Ovary (tissue), 3 donors: ENCODE data around the gene ALK.

Experiments
- EP300 ChIP-seq: sonication (generic); formaldehyde crosslinking; IDR thresholded peaks from one replicate; pipeline ENCODE4 v1.6.1; 2017; ENCODE audit warnings: antibody characterized with exemption
- POLR2A ChIP-seq: fragments of 450-650 bp; IDR thresholded peaks from one replicate; pipeline ENCODE4 v1.6.1; 2017; ENCODE audit warnings: antibody characterized with exemption, mild to moderate bottlenecking, moderate library complexity
- TF ChIP-seq, protein P1 (sequence below), 3 donors: fragments of 450-650 bp in 2 of 3; fragments of 200-600 bp in 1 of 3; IDR thresholded peaks; one replicate each; pipeline versions ENCODE4 v1.5.1 to v1.8.0; 2016 to 2022; ENCODE audit warnings: antibody characterized with exemption in 3 of 3, mild to moderate bottlenecking in 1 of 3
- donor health status: DM: no; HTN: no; CAD: no.

DNA sequence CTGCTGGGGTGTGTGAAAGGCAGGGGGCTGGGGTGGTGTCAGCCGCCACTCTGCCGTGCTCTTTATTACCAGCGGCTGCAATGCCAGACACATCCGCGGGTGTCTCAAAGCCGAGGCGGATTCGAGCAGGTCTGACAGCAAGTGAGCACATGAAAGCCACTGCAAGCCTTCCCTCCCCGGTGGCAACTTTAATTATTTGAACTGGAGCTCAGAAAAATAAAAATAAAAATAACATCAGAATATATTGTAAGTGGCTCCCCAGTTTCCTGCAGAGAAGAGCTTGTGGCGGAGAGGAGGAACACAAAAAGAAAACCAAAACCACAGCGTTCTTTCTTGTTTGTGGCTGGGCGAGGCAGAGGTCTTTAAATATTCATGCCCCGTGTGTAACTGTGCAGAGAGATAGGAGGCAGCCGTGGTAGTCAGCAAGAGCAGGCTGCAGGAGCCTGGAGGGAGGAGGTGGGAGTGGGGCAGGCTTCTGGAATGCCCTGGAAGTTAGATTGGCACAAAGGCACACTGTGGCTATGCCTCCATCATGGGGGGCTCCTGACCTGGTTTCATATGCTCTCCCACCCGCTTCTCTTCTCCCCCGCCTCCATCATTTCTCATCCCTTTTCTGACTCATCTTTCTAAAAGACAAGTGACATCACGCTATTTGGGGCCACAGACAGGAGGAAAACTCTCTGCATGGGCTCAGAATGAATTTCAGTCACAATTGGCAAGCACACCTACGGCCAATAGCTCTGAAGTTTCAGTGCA is 606.4 kb downstream of the ALK start:
- TF ChIP-seq, protein P1, sequence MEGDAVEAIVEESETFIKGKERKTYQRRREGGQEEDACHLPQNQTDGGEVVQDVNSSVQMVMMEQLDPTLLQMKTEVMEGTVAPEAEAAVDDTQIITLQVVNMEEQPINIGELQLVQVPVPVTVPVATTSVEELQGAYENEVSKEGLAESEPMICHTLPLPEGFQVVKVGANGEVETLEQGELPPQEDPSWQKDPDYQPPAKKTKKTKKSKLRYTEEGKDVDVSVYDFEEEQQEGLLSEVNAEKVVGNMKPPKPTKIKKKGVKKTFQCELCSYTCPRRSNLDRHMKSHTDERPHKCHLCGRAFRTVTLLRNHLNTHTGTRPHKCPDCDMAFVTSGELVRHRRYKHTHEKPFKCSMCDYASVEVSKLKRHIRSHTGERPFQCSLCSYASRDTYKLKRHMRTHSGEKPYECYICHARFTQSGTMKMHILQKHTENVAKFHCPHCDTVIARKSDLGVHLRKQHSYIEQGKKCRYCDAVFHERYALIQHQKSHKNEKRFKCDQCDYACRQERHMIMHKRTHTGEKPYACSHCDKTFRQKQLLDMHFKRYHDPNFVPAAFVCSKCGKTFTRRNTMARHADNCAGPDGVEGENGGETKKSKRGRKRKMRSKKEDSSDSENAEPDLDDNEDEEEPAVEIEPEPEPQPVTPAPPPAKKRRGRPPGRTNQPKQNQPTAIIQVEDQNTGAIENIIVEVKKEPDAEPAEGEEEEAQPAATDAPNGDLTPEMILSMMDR (IDR thresholded peaks at IDR 0.05) = no peak
- TF ChIP-seq POLR2A (no peak), EP300 (no peak)
